Adrenal gland (tissue), 5 donors: ENCODE data around the gene KCNS1.

Experiments
- CTCF ChIP-seq, 6 experiments: fragments of 450-650 bp in 4 of 6; fragments of 200-600 bp in 2 of 6; sonication (generic) in 1 of 6; IDR thresholded peaks; 1 replicate in 5 of 6; 2 replicates in 1 of 6; pipeline versions ENCODE4 v1.5.1 to v1.8.0; 2016 to 2021; ENCODE audit warnings: antibody characterized with exemption in 6 of 6, mild to moderate bottlenecking in 2 of 6, moderate library complexity in 1 of 6
- POLR2A ChIP-seq, 2 donors: fragments of 450-650 bp; IDR thresholded peaks; one replicate each; pipeline ENCODE4 v1.6.1; 2017; ENCODE audit warnings: antibody characterized with exemption in 2 of 2, mild to moderate bottlenecking in 2 of 2, moderate library complexity in 1 of 2
- donor health status: DM: no; HTN: no; CAD: no.

- no peak for TF ChIP-seq CTCF (IDR thresholded peaks at IDR 0.05)
- no peak for TF ChIP-seq POLR2A (IDR thresholded peaks at IDR 0.05)
These were observed 4.1 kb downstream of the KCNS1 start for GRCh38 chr20:45096781-45097180.
